Measurements from ENCODE around the gene ENTPD5. TPM values are rescaled to one million over a fixed set of nuclear protein-coding genes. Genes with fewer than 3 reads are reported as not detected.
"Not testable (repeated sequence)": the region's sequence is repeated elsewhere in the genome, so short reads cannot be mapped to it uniquely, and the experiment has no call there.

ENTPD5 gene
- total RNA-seq, 1 donor from 2014 or later, result 12.2 TPM

- DNase-seq; H3K4me3 Mint-ChIP-seq; H3K27ac Mint-ChIP-seq; H3K4me1 Mint-ChIP-seq; H3K9me3 Mint-ChIP-seq; H3K36me3 Mint-ChIP-seq (ENCODE audit: low read depth); H3K27me3 Mint-ChIP-seq; intact Hi-C loops (cut with micrococcal nuclease): not testable (repeated sequence)
These were observed 24.2 kb downstream of the ENTPD5 start for GRCh38 chr14:73994926-73995325.

- no peak overlapping the region for H3K4me3 Mint-ChIP-seq
- intact Hi-C loops (cut with micrococcal nuclease), result no loop called here
- DNase-seq, result no peak
- peaks cover 4% of the 10 kb centered on the region for H3K36me3 Mint-ChIP-seq (ENCODE audit: low read depth)
- no peak overlapping the region for H3K27ac Mint-ChIP-seq
- no peaks in the 10 kb centered on the region for H3K27me3 Mint-ChIP-seq
- no peaks in the 10 kb centered on the region for H3K4me1 Mint-ChIP-seq
- no peaks in the 10 kb centered on the region for H3K9me3 Mint-ChIP-seq
These were observed 28.0 kb downstream of the ENTPD5 start for GRCh38 chr14:73991092-73991491.

GRCh38 chr14:73988656-73989055 is 30.4 kb downstream of the ENTPD5 start:
- peaks cover 15% of the 10 kb centered on the region for H3K36me3 Mint-ChIP-seq (ENCODE audit: low read depth)
- H3K27me3 Mint-ChIP-seq; H3K27ac Mint-ChIP-seq; H3K4me3 Mint-ChIP-seq; DNase-seq; H3K4me1 Mint-ChIP-seq; intact Hi-C loops (cut with micrococcal nuclease); H3K9me3 Mint-ChIP-seq: not testable (repeated sequence)

- intact Hi-C loops (cut with micrococcal nuclease), result no loop called here
- H3K9me3 Mint-ChIP-seq, result no peaks in the 10 kb centered on the region
- H3K27ac Mint-ChIP-seq, result no peak overlapping the region
- H3K36me3 Mint-ChIP-seq (ENCODE audit: low read depth), result peaks cover 15% of the 10 kb centered on the region
- DNase-seq, result no peak
- no peaks in the 10 kb centered on the region for H3K4me1 Mint-ChIP-seq
- no peak overlapping the region for H3K4me3 Mint-ChIP-seq
- H3K27me3 Mint-ChIP-seq, result no peaks in the 10 kb centered on the region
These were observed 31.0 kb downstream of the ENTPD5 start for GRCh38 chr14:73988065-73988464.

GRCh38 chr14:73977896-73978295 is 41.2 kb downstream of the ENTPD5 start:
- no peaks in the 10 kb centered on the region for H3K9me3 Mint-ChIP-seq
- H3K4me1 Mint-ChIP-seq, result no peaks in the 10 kb centered on the region
- H3K27me3 Mint-ChIP-seq, result no peaks in the 10 kb centered on the region
- H3K36me3 Mint-ChIP-seq (ENCODE audit: low read depth), result peaks cover 6% of the 10 kb centered on the region
- intact Hi-C loops (cut with micrococcal nuclease), result no loop called here
- no peak overlapping the region for H3K4me3 Mint-ChIP-seq
- no peak overlapping the region for H3K27ac Mint-ChIP-seq
- DNase-seq, result no peak

GRCh38 chr14:73976125-73976524 is 43.0 kb downstream of the ENTPD5 start:
- intact Hi-C loops (cut with micrococcal nuclease), result no loop called here
- H3K4me1 Mint-ChIP-seq, result no peaks in the 10 kb centered on the region
- no peak overlapping the region for H3K4me3 Mint-ChIP-seq
- H3K27ac Mint-ChIP-seq, result no peak overlapping the region
- no peak for DNase-seq
- peaks cover 8% of the 10 kb centered on the region for H3K36me3 Mint-ChIP-seq (ENCODE audit: low read depth)
- no peaks in the 10 kb centered on the region for H3K9me3 Mint-ChIP-seq
- no peaks in the 10 kb centered on the region for H3K27me3 Mint-ChIP-seq

- intact Hi-C loops (cut with micrococcal nuclease), result no loop called here
- no peaks in the 10 kb centered on the region for H3K9me3 Mint-ChIP-seq
- H3K4me3 Mint-ChIP-seq, result no peak overlapping the region
- DNase-seq, result no peak
- H3K27me3 Mint-ChIP-seq, result no peaks in the 10 kb centered on the region
- H3K4me1 Mint-ChIP-seq, result no peaks in the 10 kb centered on the region
- H3K27ac Mint-ChIP-seq, result no peak overlapping the region
- peaks cover 15% of the 10 kb centered on the region for H3K36me3 Mint-ChIP-seq (ENCODE audit: low read depth)
These were observed 45.6 kb downstream of the ENTPD5 start for GRCh38 chr14:73973497-73973896.

- DNase-seq, result no peak
- H3K27ac Mint-ChIP-seq, result no peak overlapping the region
- H3K36me3 Mint-ChIP-seq (ENCODE audit: low read depth), result peaks cover 19% of the 10 kb centered on the region
- intact Hi-C loops (cut with micrococcal nuclease), result no loop called here
- no peaks in the 10 kb centered on the region for H3K27me3 Mint-ChIP-seq
- H3K9me3 Mint-ChIP-seq, result no peaks in the 10 kb centered on the region
- no peaks in the 10 kb centered on the region for H3K4me1 Mint-ChIP-seq
- no peak overlapping the region for H3K4me3 Mint-ChIP-seq
These were observed 50.2 kb downstream of the ENTPD5 start for GRCh38 chr14:73968885-73969284.

GRCh38 chr14:73965216-73965615 is 53.9 kb downstream of the ENTPD5 start:
- no peak overlapping the region for H3K27ac Mint-ChIP-seq
- H3K4me3 Mint-ChIP-seq, result no peak overlapping the region
- no peaks in the 10 kb centered on the region for H3K4me1 Mint-ChIP-seq
- H3K9me3 Mint-ChIP-seq, result no peaks in the 10 kb centered on the region
- no peaks in the 10 kb centered on the region for H3K27me3 Mint-ChIP-seq
- peaks cover 38% of the 10 kb centered on the region for H3K36me3 Mint-ChIP-seq (ENCODE audit: low read depth)
- no peak for DNase-seq
- intact Hi-C loops (cut with micrococcal nuclease), result no loop called here

GRCh38 chr14:73961192-73961591 is 57.9 kb downstream of the ENTPD5 start:
- no peak for DNase-seq
- intact Hi-C loops (cut with micrococcal nuclease), result no loop called here
- H3K27me3 Mint-ChIP-seq, result no peaks in the 10 kb centered on the region
- no peaks in the 10 kb centered on the region for H3K4me1 Mint-ChIP-seq
- no peak overlapping the region for H3K27ac Mint-ChIP-seq
- H3K9me3 Mint-ChIP-seq, result no peaks in the 10 kb centered on the region
- H3K36me3 Mint-ChIP-seq (ENCODE audit: low read depth), result peaks cover 37% of the 10 kb centered on the region
- no peak overlapping the region for H3K4me3 Mint-ChIP-seq

GRCh38 chr14:73958591-73958990 is 60.5 kb downstream of the ENTPD5 start:
- no peak overlapping the region for H3K27ac Mint-ChIP-seq
- H3K9me3 Mint-ChIP-seq, result no peaks in the 10 kb centered on the region
- DNase-seq, result no peak
- no peaks in the 10 kb centered on the region for H3K4me1 Mint-ChIP-seq
- intact Hi-C loops (cut with micrococcal nuclease), result no loop called here
- peaks cover 37% of the 10 kb centered on the region for H3K36me3 Mint-ChIP-seq (ENCODE audit: low read depth)
- H3K27me3 Mint-ChIP-seq, result no peaks in the 10 kb centered on the region
- H3K4me3 Mint-ChIP-seq, result no peak overlapping the region

- Mint-ChIP-seq H3K27me3 (no peaks in the 10 kb centered on the region), H3K27ac (no peak overlapping the region), H3K4me1 (peaks cover 7% of the 10 kb centered on the region), H3K36me3 (ENCODE audit: low read depth) (peaks cover 27% of the 10 kb centered on the region), H3K9me3 (no peaks in the 10 kb centered on the region), H3K4me3 (no peak overlapping the region)
- intact Hi-C loops (cut with micrococcal nuclease), result no loop called here
- DNase-seq, result no peak
These were observed 63.4 kb downstream of the ENTPD5 start for GRCh38 chr14:73955674-73956073.

- H3K4me3 Mint-ChIP-seq, result no peak overlapping the region
- intact Hi-C loops (cut with micrococcal nuclease), result loop anchor here (5.0 kb wide), 1 partner anchor 211 kb away; no protein-coding TSS in a partner anchor
- H3K4me1 Mint-ChIP-seq, result peaks cover 9% of the 10 kb centered on the region
- H3K36me3 Mint-ChIP-seq (ENCODE audit: low read depth), result peaks cover 16% of the 10 kb centered on the region
- H3K9me3 Mint-ChIP-seq, result no peaks in the 10 kb centered on the region
- no peaks in the 10 kb centered on the region for H3K27me3 Mint-ChIP-seq
- no peak for DNase-seq
- no peak overlapping the region for H3K27ac Mint-ChIP-seq
These were observed 65.4 kb downstream of the ENTPD5 start for GRCh38 chr14:73953731-73954130.

GRCh38 chr14:73949752-73950734 is 69.0 kb downstream of the ENTPD5 start, which contains the start of the genes COQ6 and FAM161B:
COQ6 (plus strand) TSS chr14:73950302; CDS start chr14:73950333, 31 bp downstream.
FAM161B (minus strand) TSS chr14:73950094; CDS start chr14:73950026, 68 bp downstream.
- peak; percentile 98 for DNase-seq
- Mint-ChIP-seq H3K9me3 (no peaks in the 10 kb centered on the region), H3K36me3 (ENCODE audit: low read depth) (peaks cover 6% of the 10 kb centered on the region), H3K27me3 (no peaks in the 10 kb centered on the region), H3K4me3 (peak within 1 kb of the TSS; percentile 99), H3K4me1 (peaks cover 9% of the 10 kb centered on the region), H3K27ac (peak within 1 kb of the TSS; percentile 92)
- intact Hi-C loops (cut with micrococcal nuclease), result loop anchor here (1.0 to 5.0 kb wide), 4 partner anchors 63 to 208 kb away; partner anchors contain the start of genes ALDH6A1, BBOF1, ENTPD5 and LIN52
